Astrocyte (in vitro differentiated cells and primary cell): ENCODE results near the gene APOBEC2.

ENCODE experiments used
- CTCF ChIP-seq: IDR thresholded peaks from 2 replicates; pipeline ENCODE4 v1.5.1; 2011; ENCODE audit warnings: low read depth, mild to moderate bottlenecking, inconsistent platforms, low read length, moderate library complexity; ENCODE audit not compliant: insufficient read depth
- EZH2 ChIP-seq: IDR thresholded peaks from 2 replicates; pipeline ENCODE4 v1.6.1; 2012; ENCODE audit warnings: mild to moderate bottlenecking, low read length, inconsistent platforms; ENCODE audit not compliant: insufficient read depth

DNA sequence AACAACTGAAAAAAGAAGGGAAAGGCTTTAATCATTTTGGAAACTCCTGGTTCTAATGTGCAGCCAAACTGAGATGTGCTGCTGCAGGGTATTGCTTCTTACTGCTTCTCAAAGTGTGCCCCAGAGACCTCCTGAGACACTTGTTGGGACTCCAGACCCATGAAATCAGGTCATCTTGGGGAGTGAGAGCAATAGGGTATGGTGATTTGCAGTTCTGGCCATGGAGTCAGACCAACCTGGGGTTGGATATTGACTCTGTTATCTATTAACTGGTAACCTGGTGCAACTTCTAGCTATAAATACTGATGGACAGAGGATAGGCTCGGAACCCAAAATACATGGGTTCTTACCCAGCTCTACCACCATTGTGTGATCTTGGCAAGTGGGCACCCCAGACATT is 6.9 kb upstream of the APOBEC2 start:
- TF ChIP-seq CTCF (no peak), EZH2 (no peak)
